MCF 10A (cell line): ENCODE measurements around the gene SETMAR. TPM values are rescaled to one million over a fixed set of nuclear protein-coding genes. Genes with fewer than 3 reads are reported as not detected.

Source experiments
- Bru-seq: library from RNA; stranded (reverse); fragments of 400-500 nt; gene quantifications from one replicate; lab custom pipeline; 2021; lab: Mats Ljungman, UMichigan
- BruChase-seq, 2 experiments: library from RNA; stranded (reverse); fragments of 400-500 nt; gene quantifications; one replicate each; lab custom pipeline; 2021; lab: Mats Ljungman, UMichigan
- BruUV-seq: library from RNA; stranded (reverse); fragments of 400-500 nt; replicated peaks from 2 replicates; lab custom pipeline; 2021; lab: Mats Ljungman, UMichigan
- CTCF ChIA-PET: fragments of 300-600 bp; sonication (Branson Sonifier 250); formaldehyde crosslinking; extraction: SDS; loops from one replicate; lab custom pipeline; 2021; ENCODE audit warnings: antibody characterized with exemption, inconsistent platforms; lab: Yijun Ruan, JAX
- POLR2A ChIA-PET: fragments of 300-600, 350-650 bp; sonication (Branson Sonifier 250); formaldehyde crosslinking; extraction: SDS; loops from one replicate; lab custom pipeline; 2020; ENCODE audit warnings: antibody characterized with exemption, inconsistent platforms; lab: Yijun Ruan, JAX
- DNase-seq: peaks from one replicate; pipeline ENCODE4 v3.0.0-alpha.2; 2018; ENCODE audit not compliant: unreplicated experiment
- H3K27ac Mint-ChIP-seq: one replicate; pipeline ENCODE4 v1.8.0; 2022; ENCODE audit warnings: mild to moderate bottlenecking, low read depth, mixed read lengths; ENCODE audit not compliant: unreplicated experiment
- H3K27me3 Mint-ChIP-seq: one replicate; pipeline ENCODE4 v1.8.0; 2022; ENCODE audit warnings: mixed read lengths; ENCODE audit not compliant: insufficient read depth, unreplicated experiment
- H3K36me3 Mint-ChIP-seq: one replicate; pipeline ENCODE4 v1.8.0; 2022; ENCODE audit warnings: mild to moderate bottlenecking, moderate library complexity, mixed read lengths; ENCODE audit not compliant: insufficient read depth, unreplicated experiment
- H3K4me1 Mint-ChIP-seq: one replicate; pipeline ENCODE4 v1.8.0; 2022; ENCODE audit warnings: mixed read lengths; ENCODE audit not compliant: insufficient read depth, unreplicated experiment
- H3K4me3 Mint-ChIP-seq: one replicate; pipeline ENCODE4 v1.8.0; 2022; ENCODE audit warnings: mild to moderate bottlenecking, moderate library complexity, mixed read lengths; ENCODE audit not compliant: unreplicated experiment
- H3K9me3 Mint-ChIP-seq: one replicate; pipeline ENCODE4 v1.8.0; 2022; ENCODE audit warnings: mixed read lengths; ENCODE audit not compliant: unreplicated experiment
- CTCF ChIP-seq: fragments of 200-600 bp; IDR thresholded peaks from one replicate; pipeline ENCODE4 v1.8.0; 2022; ENCODE audit warnings: antibody characterized with exemption, mild to moderate bottlenecking; ENCODE audit not compliant: unreplicated experiment
- intact Hi-C: fragments of 100-400 bp; cut with micrococcal nuclease; formaldehyde crosslinking; loops from 2 replicates; pipeline ENCODE4 v1.14.1; 2022
- long read RNA-seq: library from polyadenylated mRNA; stranded (forward); transcript quantifications from one replicate; pipeline ENCODE4 v2.0.0, GENCODE V29; 2022
- total RNA-seq: library from RNA; stranded (reverse); gene quantifications from 2 replicates; pipeline ENCODE4 v1.2.3, GENCODE V29; 2022

The SETMAR gene
- total RNA-seq (5.1 and 8.3 TPM in 2 replicates), Bru-seq, nascent RNA (percentile 65 among the genes with signal in this experiment), BruChase-seq, experiment 1, labeled RNA remaining after a 6-hour chase (percentile 35 among the genes with signal in this experiment), BruChase-seq, experiment 2, labeled RNA remaining after a 2-hour chase (percentile 56 among the genes with signal in this experiment)
- long read RNA-seq, partial matches to known transcripts, result 0 of 9 reads
- long read RNA-seq, other reads (novel, unspliced or antisense), result 6 of 9 reads

- POLR2A ChIA-PET, result interaction anchor here (0.6 to 1.6 kb wide), 5 partner anchors 18 to 1135 kb away, joined by 3 to 11 read pairs (median 4); no protein-coding TSS in a partner anchor
- Mint-ChIP-seq H3K27me3 (no peaks in the 10 kb centered on the region), H3K9me3 (no peaks in the 10 kb centered on the region), H3K36me3 (no peaks in the 10 kb centered on the region), H3K27ac (peak within 1 kb of the TSS; percentile 88), H3K4me3 (peak within 1 kb of the TSS; percentile 91), H3K4me1 (peaks cover 10% of the 10 kb centered on the region)
- CTCF ChIA-PET, result interaction anchor here (0.5 to 1.6 kb wide), 3 partner anchors 11 to 80 kb away, joined by 3 to 6 read pairs (median 3); no protein-coding TSS in a partner anchor
- TSS peak; percentile 47 for BruUV-seq
- no peak for TF ChIP-seq CTCF
- intact Hi-C loops, result no loop called here
- DNase-seq, result peak; percentile 90
Measured at GRCh38 chr3:4303187-4304123, at the start of gene SETMAR. Gene SETMAR (plus strand): TSS chr3:4303369. CDS start chr3:4303371, 2 bp downstream.

DNA sequence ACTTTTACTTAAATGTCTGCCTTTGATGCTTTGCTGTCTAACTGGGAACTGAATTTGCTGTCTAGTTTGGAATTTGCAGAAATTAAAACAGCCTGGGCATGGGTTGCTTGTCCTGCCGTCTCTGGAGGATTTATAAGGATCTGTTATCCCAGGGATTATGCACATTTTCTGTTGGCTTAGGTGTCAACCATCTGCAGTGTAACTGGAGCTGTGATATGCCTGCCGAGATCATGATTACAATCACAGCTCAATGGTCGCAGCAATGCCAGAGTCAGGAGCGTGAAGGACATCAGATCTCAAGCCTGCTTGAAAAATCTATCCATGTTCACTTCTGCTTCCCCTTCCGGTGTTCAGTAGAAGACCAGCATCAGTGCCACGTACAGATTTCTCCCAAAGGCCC lies 41.8 kb upstream of the SETMAR start:
- no peak for DNase-seq
- BruUV-seq, result no TSS peak
- H3K4me3 Mint-ChIP-seq, result no peak overlapping the region
- H3K36me3 Mint-ChIP-seq, result no peaks in the 10 kb centered on the region
- intact Hi-C loops, result no loop called here
- H3K27ac Mint-ChIP-seq, result no peak overlapping the region
- POLR2A ChIA-PET, result no interaction called here
- CTCF ChIA-PET, result interaction anchor here (1.6 to 1.7 kb wide), 2 partner anchors 10 to 264 kb away, joined by 5 read pairs; no protein-coding TSS in a partner anchor
- H3K27me3 Mint-ChIP-seq, result no peaks in the 10 kb centered on the region
- no peak for TF ChIP-seq CTCF
- no peaks in the 10 kb centered on the region for H3K9me3 Mint-ChIP-seq
- no peaks in the 10 kb centered on the region for H3K4me1 Mint-ChIP-seq

DNA sequence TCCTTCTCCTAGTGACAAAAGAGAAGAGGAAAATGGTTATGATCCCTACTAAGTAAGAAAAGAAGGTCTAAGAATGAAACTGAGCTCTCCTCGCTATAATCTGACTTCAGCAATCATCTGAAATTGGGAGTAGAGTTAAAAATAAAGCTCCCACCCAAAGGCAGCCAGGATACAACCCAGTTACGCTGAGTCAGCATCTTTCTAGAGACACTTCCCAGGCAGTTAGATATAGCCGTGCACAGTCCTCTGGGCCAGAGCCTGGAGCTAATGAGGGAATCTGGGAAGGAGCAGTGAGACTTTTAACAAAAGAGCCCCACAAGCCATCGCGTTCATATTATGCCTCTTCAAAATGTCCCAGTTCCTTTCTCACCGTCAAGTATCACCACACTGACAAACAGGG lies 39.1 kb upstream of the SETMAR start:
- Mint-ChIP-seq H3K4me1 (no peaks in the 10 kb centered on the region), H3K27ac (no peak overlapping the region), H3K27me3 (no peaks in the 10 kb centered on the region), H3K36me3 (no peaks in the 10 kb centered on the region), H3K4me3 (no peak overlapping the region), H3K9me3 (no peaks in the 10 kb centered on the region)
- CTCF ChIA-PET, result no interaction called here
- BruUV-seq, result no TSS peak
- intact Hi-C loops, result no loop called here
- POLR2A ChIA-PET, result no interaction called here
- no peak for DNase-seq
- no peak for TF ChIP-seq CTCF

- H3K27me3 Mint-ChIP-seq, result no peaks in the 10 kb centered on the region
- no peaks in the 10 kb centered on the region for H3K4me1 Mint-ChIP-seq
- BruUV-seq, result no TSS peak
- H3K36me3 Mint-ChIP-seq, result no peaks in the 10 kb centered on the region
- H3K9me3 Mint-ChIP-seq, result no peaks in the 10 kb centered on the region
- no peak for TF ChIP-seq CTCF
- ChIA-PET POLR2A (no interaction called here), CTCF (interaction anchor here (1.0 to 4.3 kb wide), 3 partner anchors 10 to 1070 kb away, joined by 5 to 72 read pairs (median 8); no protein-coding TSS in a partner anchor)
- no peak overlapping the region for H3K27ac Mint-ChIP-seq
- DNase-seq, result no peak
- intact Hi-C loops, result loop anchor here (5.0 kb wide), 1 partner anchor 268 kb away; no protein-coding TSS in a partner anchor
- H3K4me3 Mint-ChIP-seq, result no peak overlapping the region
Measured at GRCh38 chr3:4270720-4271119, 32.4 kb upstream of the SETMAR start.
